ENCODE results near the gene TBX18. TPM values are rescaled to one million over a fixed set of nuclear protein-coding genes. Genes with fewer than 3 reads are reported as not detected.

Gene TBX18
- total RNA-seq, 4 donors from 2014 or later, result 0.15 to 4.4 (median 1.9) TPM

DNA sequence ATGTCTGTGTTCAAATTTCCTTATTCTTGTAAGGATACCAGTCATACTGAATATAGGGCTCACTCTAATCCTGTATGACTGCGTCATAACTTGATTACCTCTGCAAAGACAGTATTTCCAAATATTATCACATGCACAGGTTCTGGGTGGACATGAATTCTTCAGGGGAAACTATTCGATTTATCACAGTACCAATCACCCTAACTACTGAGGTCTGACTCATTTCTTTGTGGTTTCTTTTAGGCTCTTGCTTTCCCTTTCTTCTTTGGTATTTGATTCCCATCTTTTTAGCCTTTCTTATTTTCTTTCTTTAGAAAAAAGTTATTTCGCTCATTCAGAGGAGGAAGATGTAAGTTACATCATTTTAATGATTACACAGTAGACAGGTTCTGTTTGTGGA, 40.3 kb upstream of the TBX18 start:
- H3K4me3 ChIP-seq, result no peak overlapping the region

DNA sequence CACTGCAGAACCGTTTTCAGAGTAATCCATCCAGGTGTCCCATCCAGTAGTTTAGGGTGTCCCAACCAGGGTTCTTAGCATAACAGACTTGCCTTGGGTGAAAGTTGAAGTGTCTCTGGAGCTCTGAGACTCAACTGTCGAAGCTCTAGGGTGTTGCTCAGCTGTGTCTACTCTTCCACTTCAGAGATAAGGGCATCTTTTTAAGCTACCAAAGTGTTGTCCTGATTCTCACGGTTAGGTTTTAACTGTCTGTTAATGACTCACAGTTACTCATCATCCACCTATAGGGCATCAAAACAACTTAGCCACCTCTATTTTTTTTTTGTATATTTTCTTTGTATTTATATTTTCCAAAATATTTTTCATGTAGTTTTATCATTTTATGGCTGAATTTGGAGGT, 36.9 kb upstream of the TBX18 start:
- no peak overlapping the region for H3K4me3 ChIP-seq
- TF ChIP-seq POLR2A (IDR thresholded peaks at IDR 0.05), result no peak
- TF ChIP-seq, protein P1, sequence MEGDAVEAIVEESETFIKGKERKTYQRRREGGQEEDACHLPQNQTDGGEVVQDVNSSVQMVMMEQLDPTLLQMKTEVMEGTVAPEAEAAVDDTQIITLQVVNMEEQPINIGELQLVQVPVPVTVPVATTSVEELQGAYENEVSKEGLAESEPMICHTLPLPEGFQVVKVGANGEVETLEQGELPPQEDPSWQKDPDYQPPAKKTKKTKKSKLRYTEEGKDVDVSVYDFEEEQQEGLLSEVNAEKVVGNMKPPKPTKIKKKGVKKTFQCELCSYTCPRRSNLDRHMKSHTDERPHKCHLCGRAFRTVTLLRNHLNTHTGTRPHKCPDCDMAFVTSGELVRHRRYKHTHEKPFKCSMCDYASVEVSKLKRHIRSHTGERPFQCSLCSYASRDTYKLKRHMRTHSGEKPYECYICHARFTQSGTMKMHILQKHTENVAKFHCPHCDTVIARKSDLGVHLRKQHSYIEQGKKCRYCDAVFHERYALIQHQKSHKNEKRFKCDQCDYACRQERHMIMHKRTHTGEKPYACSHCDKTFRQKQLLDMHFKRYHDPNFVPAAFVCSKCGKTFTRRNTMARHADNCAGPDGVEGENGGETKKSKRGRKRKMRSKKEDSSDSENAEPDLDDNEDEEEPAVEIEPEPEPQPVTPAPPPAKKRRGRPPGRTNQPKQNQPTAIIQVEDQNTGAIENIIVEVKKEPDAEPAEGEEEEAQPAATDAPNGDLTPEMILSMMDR (IDR thresholded peaks at IDR 0.05), result no peak

More for the DNA sequence above, 40.3 kb upstream of the TBX18 start:
- no peak for DNase-seq
- no peaks in the 10 kb centered on the region for H3K9me3 ChIP-seq
- H3K27me3 ChIP-seq, result no peaks in the 10 kb centered on the region
- 73 to 78% methylated on average over 3 of the region's 3 CpGs for WGBS, 2 donors
- intact Hi-C loops (cut with DNase I), result no loop called here
- TF ChIP-seq, protein P1 (IDR thresholded peaks at IDR 0.05), result no peak
- TF ChIP-seq POLR2A (IDR thresholded peaks at IDR 0.05), result no peak
- H3K27ac ChIP-seq, result no peak overlapping the region
- no peaks in the 10 kb centered on the region for H3K4me1 ChIP-seq
- no peaks in the 10 kb centered on the region for H3K36me3 ChIP-seq

DNA sequence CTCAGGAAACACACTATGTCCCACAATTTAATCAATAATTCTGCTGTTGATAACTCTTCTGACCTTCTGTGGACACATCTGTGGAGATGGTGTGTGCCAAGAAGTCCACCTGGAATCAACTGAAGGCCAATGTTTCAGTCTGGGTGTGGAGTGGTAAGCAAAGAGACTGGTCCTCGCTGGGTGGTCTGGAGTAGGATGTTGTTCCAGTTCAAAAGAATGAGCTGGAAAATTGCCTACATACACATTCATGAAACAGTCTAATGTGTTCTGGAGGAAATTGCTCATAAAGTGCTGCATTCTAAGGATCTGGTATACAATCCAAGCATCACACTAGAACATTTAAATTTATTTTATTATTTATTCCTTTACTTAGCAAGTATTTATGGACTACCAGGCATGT, 33.9 kb upstream of the TBX18 start:
- Histone ChIP-seq H3K4me1 (no peaks in the 10 kb centered on the region), H3K9me3 (no peaks in the 10 kb centered on the region), H3K27me3 (no peaks in the 10 kb centered on the region), H3K36me3 (no peaks in the 10 kb centered on the region), H3K4me3 (no peak overlapping the region), H3K27ac (no peak overlapping the region)
- intact Hi-C loops (cut with DNase I), result no loop called here
- TF ChIP-seq, protein P1 (IDR thresholded peaks at IDR 0.05), result no peak
- TF ChIP-seq POLR2A (IDR thresholded peaks at IDR 0.05), result no peak
- DNase-seq, result no peak
- 25 to 50% methylated on average over 1 of the region's 1 CpG for WGBS, 2 donors

More for the DNA sequence above, 36.9 kb upstream of the TBX18 start:
- H3K27me3 ChIP-seq, result no peaks in the 10 kb centered on the region
- DNase-seq, result no peak
- no peaks in the 10 kb centered on the region for H3K36me3 ChIP-seq
- intact Hi-C loops (cut with DNase I), result no loop called here
- H3K27ac ChIP-seq, result no peak overlapping the region
- 55 to 69% methylated on average over 3 of the region's 3 CpGs for WGBS, 2 donors
- no peaks in the 10 kb centered on the region for H3K9me3 ChIP-seq
- no peaks in the 10 kb centered on the region for H3K4me1 ChIP-seq

DNA sequence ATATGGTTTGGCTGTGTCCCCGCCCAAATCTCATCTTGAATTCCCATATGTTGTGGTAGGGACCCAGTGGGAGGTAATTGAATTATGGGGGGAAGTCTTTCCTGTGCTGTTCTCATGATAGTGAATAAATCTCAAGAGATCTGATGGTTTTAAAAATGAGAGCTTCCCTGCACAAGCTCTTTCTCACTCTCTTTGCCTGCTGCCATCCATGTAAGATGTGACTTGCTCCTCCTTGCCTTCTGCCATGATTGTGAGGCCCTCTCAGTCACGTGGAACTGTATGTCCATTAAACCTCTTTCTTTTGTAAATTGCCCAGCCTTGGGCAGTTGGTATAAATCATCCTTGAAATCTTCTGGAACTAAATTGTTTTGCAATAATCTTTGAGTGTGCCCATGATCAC, 31.9 kb upstream of the TBX18 start:
- intact Hi-C loops (cut with DNase I), result no loop called here
- TF ChIP-seq, protein P1 (IDR thresholded peaks at IDR 0.05), result no peak
- no peak for TF ChIP-seq POLR2A (IDR thresholded peaks at IDR 0.05)
- no peak overlapping the region for H3K27ac ChIP-seq
- H3K9me3 ChIP-seq, result no peaks in the 10 kb centered on the region
- 25 to 40% methylated on average over 2 of the region's 2 CpGs for WGBS, 2 donors
- no peak overlapping the region for H3K4me3 ChIP-seq
- no peaks in the 10 kb centered on the region for H3K27me3 ChIP-seq
- no peaks in the 10 kb centered on the region for H3K4me1 ChIP-seq
- no peak for DNase-seq
- H3K36me3 ChIP-seq, result no peaks in the 10 kb centered on the region

DNA sequence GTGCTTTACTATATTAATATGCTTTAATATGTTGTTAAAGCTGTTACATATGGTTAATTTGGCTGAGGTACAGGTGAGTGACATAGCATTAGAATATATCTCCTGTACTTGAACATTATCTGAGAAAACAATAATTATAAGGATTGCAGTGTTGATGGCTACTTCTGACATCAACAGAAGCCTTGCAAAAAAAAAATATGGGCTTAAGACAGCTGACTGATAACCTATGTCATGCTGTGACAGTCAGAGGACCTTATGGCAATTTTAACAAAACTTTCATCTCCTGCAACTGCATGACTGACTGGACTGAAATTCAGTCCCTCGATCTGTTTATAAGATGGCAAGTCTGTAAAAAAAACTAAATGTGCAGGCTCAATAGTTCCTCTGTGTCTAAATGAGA, 27.5 kb upstream of the TBX18 start:
- WGBS, 2 donors, result 69 to 71% methylated on average over 1 of the region's 1 CpG

More for the DNA sequence above, 27.5 kb upstream of the TBX18 start:
- Histone ChIP-seq H3K9me3 (no peaks in the 10 kb centered on the region), H3K27ac (no peak overlapping the region), H3K4me3 (no peak overlapping the region), H3K4me1 (no peaks in the 10 kb centered on the region), H3K27me3 (no peaks in the 10 kb centered on the region), H3K36me3 (no peaks in the 10 kb centered on the region)
- TF ChIP-seq POLR2A (IDR thresholded peaks at IDR 0.05), result no peak
- TF ChIP-seq, protein P1 (IDR thresholded peaks at IDR 0.05), result no peak
- intact Hi-C loops (cut with DNase I), result no loop called here
- no peak for DNase-seq
